ENCODE data around the gene CGNL1.

The CGNL1 gene

GRCh38 chr15:57440167-57440566, 63.9 kb downstream of the CGNL1 start:
- Histone ChIP-seq H3K4me2 (ENCODE audit: low read length) (no peak overlapping the region), H3K27me3 (ENCODE audit: control insufficient read depth, insufficient read depth, low read length) (no peaks in the 10 kb centered on the region), H3K4me1 (no peaks in the 10 kb centered on the region), H3K27ac (no peak overlapping the region), H2AFZ (no peak overlapping the region), H3K4me3 (ENCODE audit: low read depth, low read length) (no peak overlapping the region), H3K79me2 (no peaks in the 10 kb centered on the region), H3K36me3 (ENCODE audit: control insufficient read depth, insufficient read depth, low read length) (no peaks in the 10 kb centered on the region), H3K9ac (no peak overlapping the region), H3K9me3 (ENCODE audit: control insufficient read depth, low read length) (no peaks in the 10 kb centered on the region)
- TF ChIP-seq, protein P1, sequence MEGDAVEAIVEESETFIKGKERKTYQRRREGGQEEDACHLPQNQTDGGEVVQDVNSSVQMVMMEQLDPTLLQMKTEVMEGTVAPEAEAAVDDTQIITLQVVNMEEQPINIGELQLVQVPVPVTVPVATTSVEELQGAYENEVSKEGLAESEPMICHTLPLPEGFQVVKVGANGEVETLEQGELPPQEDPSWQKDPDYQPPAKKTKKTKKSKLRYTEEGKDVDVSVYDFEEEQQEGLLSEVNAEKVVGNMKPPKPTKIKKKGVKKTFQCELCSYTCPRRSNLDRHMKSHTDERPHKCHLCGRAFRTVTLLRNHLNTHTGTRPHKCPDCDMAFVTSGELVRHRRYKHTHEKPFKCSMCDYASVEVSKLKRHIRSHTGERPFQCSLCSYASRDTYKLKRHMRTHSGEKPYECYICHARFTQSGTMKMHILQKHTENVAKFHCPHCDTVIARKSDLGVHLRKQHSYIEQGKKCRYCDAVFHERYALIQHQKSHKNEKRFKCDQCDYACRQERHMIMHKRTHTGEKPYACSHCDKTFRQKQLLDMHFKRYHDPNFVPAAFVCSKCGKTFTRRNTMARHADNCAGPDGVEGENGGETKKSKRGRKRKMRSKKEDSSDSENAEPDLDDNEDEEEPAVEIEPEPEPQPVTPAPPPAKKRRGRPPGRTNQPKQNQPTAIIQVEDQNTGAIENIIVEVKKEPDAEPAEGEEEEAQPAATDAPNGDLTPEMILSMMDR (IDR thresholded peaks at IDR 0.05): no peak

DNA sequence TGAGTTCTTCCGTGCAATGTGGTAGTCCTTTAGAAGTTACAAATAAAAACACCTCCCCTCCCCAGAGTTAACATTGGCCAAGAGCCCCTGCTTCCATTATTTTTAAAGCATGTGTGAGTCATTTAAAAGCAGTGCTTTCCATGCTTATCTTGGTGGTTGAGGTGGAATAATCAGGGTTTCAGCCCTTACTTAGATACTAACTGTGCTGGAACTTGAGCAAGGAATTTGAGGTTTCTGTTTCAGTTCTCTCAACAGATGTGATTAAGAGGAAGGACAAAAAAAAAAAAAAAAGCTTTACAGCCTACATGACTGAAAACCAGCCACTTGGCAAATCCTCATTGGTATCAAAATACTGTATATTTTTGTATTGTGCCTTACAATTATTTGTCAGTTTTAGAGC, 64.5 kb downstream of the CGNL1 start:
- TF ChIP-seq, protein P1 (IDR thresholded peaks at IDR 0.05): no peak
- no peak overlapping the region for H3K4me3 ChIP-seq (ENCODE audit: low read depth, low read length)
- no peak overlapping the region for H3K27ac ChIP-seq
- H3K27me3 ChIP-seq (ENCODE audit: control insufficient read depth, insufficient read depth, low read length): no peaks in the 10 kb centered on the region
- no peaks in the 10 kb centered on the region for H3K36me3 ChIP-seq (ENCODE audit: control insufficient read depth, insufficient read depth, low read length)
- H3K4me2 ChIP-seq (ENCODE audit: low read length): no peak overlapping the region
- no peak overlapping the region for H2AFZ ChIP-seq
- no peaks in the 10 kb centered on the region for H3K9me3 ChIP-seq (ENCODE audit: control insufficient read depth, low read length)
- no peaks in the 10 kb centered on the region for H3K4me1 ChIP-seq
- no peak overlapping the region for H3K9ac ChIP-seq
- no peaks in the 10 kb centered on the region for H3K79me2 ChIP-seq

- H3K4me2 ChIP-seq (ENCODE audit: low read length): no peak overlapping the region
- H3K9me3 ChIP-seq (ENCODE audit: control insufficient read depth, low read length): no peaks in the 10 kb centered on the region
- H2AFZ ChIP-seq: no peak overlapping the region
- no peak overlapping the region for H3K4me3 ChIP-seq (ENCODE audit: low read depth, low read length)
- no peak overlapping the region for H3K9ac ChIP-seq
- no peaks in the 10 kb centered on the region for H3K27me3 ChIP-seq (ENCODE audit: control insufficient read depth, insufficient read depth, low read length)
- H3K36me3 ChIP-seq (ENCODE audit: control insufficient read depth, insufficient read depth, low read length): no peaks in the 10 kb centered on the region
- TF ChIP-seq, protein P1 (IDR thresholded peaks at IDR 0.05): no peak
- H3K4me1 ChIP-seq: no peaks in the 10 kb centered on the region
- no peak overlapping the region for H3K27ac ChIP-seq
- H3K79me2 ChIP-seq: no peaks in the 10 kb centered on the region
Measured at GRCh38 chr15:57442335-57442734, 66.0 kb downstream of the CGNL1 start.

GRCh38 chr15:57443486-57443885, 67.2 kb downstream of the CGNL1 start:
- no peak overlapping the region for H3K9ac ChIP-seq
- H3K4me3 ChIP-seq (ENCODE audit: low read depth, low read length): no peak overlapping the region
- H3K4me2 ChIP-seq (ENCODE audit: low read length): no peak overlapping the region
- H3K4me1 ChIP-seq: no peaks in the 10 kb centered on the region
- H2AFZ ChIP-seq: no peak overlapping the region
- H3K9me3 ChIP-seq (ENCODE audit: control insufficient read depth, low read length): no peaks in the 10 kb centered on the region
- H3K79me2 ChIP-seq: no peaks in the 10 kb centered on the region
- TF ChIP-seq, protein P1 (IDR thresholded peaks at IDR 0.05): no peak
- no peak overlapping the region for H3K27ac ChIP-seq
- H3K27me3 ChIP-seq (ENCODE audit: control insufficient read depth, insufficient read depth, low read length): no peaks in the 10 kb centered on the region
- H3K36me3 ChIP-seq (ENCODE audit: control insufficient read depth, insufficient read depth, low read length): no peaks in the 10 kb centered on the region

DNA sequence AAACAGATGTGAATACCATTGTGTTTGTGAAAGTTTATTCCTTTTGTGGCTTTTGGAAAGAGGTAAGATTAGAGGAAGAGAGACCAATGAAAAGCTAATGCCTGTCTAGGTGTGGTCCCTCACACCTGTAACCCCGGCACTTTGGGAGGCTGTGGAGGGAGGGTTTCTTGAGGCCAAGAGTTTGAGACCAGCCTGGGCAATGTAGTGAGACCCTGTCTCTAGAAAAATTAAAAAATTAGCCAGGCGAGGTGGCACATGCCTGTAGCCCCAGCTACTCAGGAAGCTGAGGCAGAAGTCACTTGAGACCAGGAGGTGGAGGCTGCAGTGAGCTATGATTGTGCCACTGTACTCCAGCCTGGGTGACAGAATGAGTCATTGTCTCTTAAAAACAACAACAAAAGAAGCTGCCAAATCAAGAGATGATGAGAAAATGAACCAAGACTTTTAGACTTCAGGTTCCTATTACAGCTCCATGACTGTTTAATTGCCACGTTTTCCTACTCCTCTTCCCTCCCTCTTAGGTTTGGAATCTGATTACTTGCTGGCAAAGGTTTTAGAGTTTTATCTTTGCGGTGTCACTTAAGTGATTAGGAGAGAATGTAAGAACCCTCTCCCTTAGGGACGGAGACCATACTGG, 68.7 kb downstream of the CGNL1 start:
- Histone ChIP-seq H3K4me1 (no peaks in the 10 kb centered on the region), H3K36me3 (ENCODE audit: control insufficient read depth, insufficient read depth, low read length) (no peaks in the 10 kb centered on the region), H3K27me3 (ENCODE audit: control insufficient read depth, insufficient read depth, low read length) (no peaks in the 10 kb centered on the region), H3K79me2 (no peaks in the 10 kb centered on the region), H3K4me2 (ENCODE audit: low read length) (no peak overlapping the region), H3K4me3 (ENCODE audit: low read depth, low read length) (no peak overlapping the region), H2AFZ (no peak overlapping the region), H3K9me3 (ENCODE audit: control insufficient read depth, low read length) (no peaks in the 10 kb centered on the region), H3K27ac (no peak overlapping the region), H3K9ac (no peak overlapping the region)
- TF ChIP-seq, protein P1 (IDR thresholded peaks at IDR 0.05): no peak

All from parathyroid adenoma (tissue), 2 donors.